ENCODE data around the gene AMPD3.

DNA sequence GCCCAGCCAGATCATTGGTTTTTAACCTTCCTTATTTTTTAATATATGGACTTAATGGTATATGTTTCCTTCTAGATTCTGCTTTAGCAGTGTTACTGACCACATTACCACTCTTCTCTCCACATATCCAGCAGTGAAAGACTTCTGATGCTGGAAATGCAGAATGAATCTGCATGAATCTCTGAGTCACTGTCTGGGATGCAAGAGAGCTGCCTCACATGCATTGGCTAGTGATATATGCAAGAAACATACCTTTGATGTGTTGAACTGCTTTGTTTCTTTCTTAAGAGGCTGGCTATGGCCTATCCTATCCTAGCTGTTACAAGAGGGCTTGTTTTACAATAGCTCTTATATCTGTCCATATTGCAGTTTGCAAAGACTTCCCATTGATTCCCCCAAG lies 16.6 kb upstream of the AMPD3 start:
- TF ChIP-seq, protein P1, sequence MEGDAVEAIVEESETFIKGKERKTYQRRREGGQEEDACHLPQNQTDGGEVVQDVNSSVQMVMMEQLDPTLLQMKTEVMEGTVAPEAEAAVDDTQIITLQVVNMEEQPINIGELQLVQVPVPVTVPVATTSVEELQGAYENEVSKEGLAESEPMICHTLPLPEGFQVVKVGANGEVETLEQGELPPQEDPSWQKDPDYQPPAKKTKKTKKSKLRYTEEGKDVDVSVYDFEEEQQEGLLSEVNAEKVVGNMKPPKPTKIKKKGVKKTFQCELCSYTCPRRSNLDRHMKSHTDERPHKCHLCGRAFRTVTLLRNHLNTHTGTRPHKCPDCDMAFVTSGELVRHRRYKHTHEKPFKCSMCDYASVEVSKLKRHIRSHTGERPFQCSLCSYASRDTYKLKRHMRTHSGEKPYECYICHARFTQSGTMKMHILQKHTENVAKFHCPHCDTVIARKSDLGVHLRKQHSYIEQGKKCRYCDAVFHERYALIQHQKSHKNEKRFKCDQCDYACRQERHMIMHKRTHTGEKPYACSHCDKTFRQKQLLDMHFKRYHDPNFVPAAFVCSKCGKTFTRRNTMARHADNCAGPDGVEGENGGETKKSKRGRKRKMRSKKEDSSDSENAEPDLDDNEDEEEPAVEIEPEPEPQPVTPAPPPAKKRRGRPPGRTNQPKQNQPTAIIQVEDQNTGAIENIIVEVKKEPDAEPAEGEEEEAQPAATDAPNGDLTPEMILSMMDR (IDR thresholded peaks at IDR 0.05), result no peak
- TF ChIP-seq POLR2AphosphoS5 (IDR thresholded peaks at IDR 0.05) (no peak), POLR2A (IDR thresholded peaks at IDR 0.05) (no peak)
